HepG2 (cell line): Measurements from ENCODE around the gene NFKB2. TPM values are rescaled to one million over a fixed set of nuclear protein-coding genes. Genes with fewer than 3 reads are reported as not detected.
A peak's percentile ranks its signal among the peaks of the same experiment; 100 is the strongest.

ENCODE experiments used
- ATAC-seq: fragments of 200-7000 bp; cut with Tn5 transposase; 3 replicates; pipeline ENCODE4 v1.9.1; 2020; ENCODE audit warnings: mild to moderate bottlenecking, moderate library complexity
- BruUV-seq: library from RNA; stranded (reverse); fragments of 400-500 nt; replicated peaks from 2 replicates; lab custom pipeline; 2021; lab: Mats Ljungman, UMichigan
- CTCF ChIA-PET: fragments of 300-600 bp; formaldehyde crosslinking; extraction: SDS; loops from one replicate; lab custom pipeline; 2021; ENCODE audit warnings: low total read pairs, inconsistent platforms, low intra/inter-chr PET ratio; lab: Yijun Ruan, JAX
- POLR2A ChIA-PET: fragments of 350-600 bp; sonication (Branson Sonifier 250); formaldehyde crosslinking; loops from one replicate; lab custom pipeline; 2020; ENCODE audit warnings: antibody characterized with exemption, inconsistent platforms; lab: Yijun Ruan, JAX
- DNase-seq: peaks from one replicate; pipeline ENCODE4 v3.0.0-alpha.2; 2015; ENCODE audit warnings: low spot score
- FAIRE-seq: peaks from 3 replicates; lab custom pipeline; 2011; peaks lifted over from hg19 to GRCh38; lab: Jason Lieb, UNC
- H2AFZ ChIP-seq: one replicate; pipeline ENCODE4 v1.6.1; 2011; ENCODE audit warnings: low read length, inconsistent platforms
- H3K27ac ChIP-seq: fragments of 300-600 bp; 3 replicates; pipeline ENCODE4 v1.8.0; 2011; ENCODE audit warnings: mixed run types, mild to moderate bottlenecking, mixed read lengths, low read length, inconsistent platforms; ENCODE audit not compliant: insufficient read depth; ENCODE audit errors: extremely low read length
- H3K27me3 ChIP-seq, 2 experiments: fragments of 200-600 bp in 1 of 2; 2 replicates in 1 of 2; 3 replicates in 1 of 2; pipeline versions ENCODE4 v1.6.0 to v1.8.0; 2011; ENCODE audit warnings: low read length in 2 of 2, mild to moderate bottlenecking in 2 of 2, moderate library complexity in 2 of 2, inconsistent platforms in 1 of 2; ENCODE audit not compliant: insufficient read depth in 2 of 2, control insufficient read depth in 1 of 2
- H3K36me3 ChIP-seq, 2 experiments: fragments of 200-600 bp in 1 of 2; replicated peaks in 1 of 2; 2 replicates in 1 of 2; 3 replicates in 1 of 2; pipeline versions ENCODE4 v1.5.1 to v1.8.0; 2011; ENCODE audit warnings: low read length in 2 of 2, inconsistent platforms in 1 of 2; ENCODE audit not compliant: insufficient read depth in 2 of 2, control insufficient read depth in 1 of 2
- H3K4me1 ChIP-seq: 2 replicates; pipeline ENCODE4 v1.5.1; 2012; ENCODE audit warnings: low read length, inconsistent platforms; ENCODE audit not compliant: insufficient read depth
- H3K4me2 ChIP-seq: 2 replicates; pipeline ENCODE4 v1.6.0; 2011; ENCODE audit warnings: low read depth, low read length, inconsistent platforms
- H3K4me3 ChIP-seq, 3 experiments: fragments of 200-600 bp in 1 of 3; sonication (generic), shearing (Covaris generic) in 1 of 3; replicated peaks in 1 of 3; 2 replicates each; pipeline ENCODE4 v1.5.1; 2011 to 2016; ENCODE audit warnings: low read length in 3 of 3, inconsistent platforms in 2 of 3, low read depth in 2 of 3, mild to moderate bottlenecking in 2 of 3, control low read depth in 1 of 3, mixed read lengths in 1 of 3; ENCODE audit not compliant: insufficient read depth in 1 of 3
- H3K79me2 ChIP-seq: one replicate; pipeline ENCODE4 v1.6.1; 2011; ENCODE audit warnings: low read length, inconsistent platforms; ENCODE audit not compliant: insufficient read depth
- H3K9ac ChIP-seq: 2 replicates; pipeline ENCODE4 v1.6.0; 2011; ENCODE audit warnings: mild to moderate bottlenecking, low read depth, low read length, inconsistent platforms; ENCODE audit not compliant: insufficient read depth
- H3K9me3 ChIP-seq: 2 replicates; pipeline ENCODE4 v1.5.1; 2012; ENCODE audit warnings: mild to moderate bottlenecking, low read length
- H4K20me1 ChIP-seq: 2 replicates; pipeline ENCODE4 v1.6.0; 2011; ENCODE audit warnings: inconsistent platforms, mild to moderate bottlenecking, low read length, moderate library complexity; ENCODE audit not compliant: insufficient read depth
- ASH2L ChIP-seq: fragments of 300-600, 200-600 bp; sonication (generic); IDR thresholded peaks from 2 replicates; pipeline ENCODE4 v1.7.0; 2017; ENCODE audit warnings: low read depth, mild to moderate bottlenecking, moderate library complexity, mixed read lengths, low read length; ENCODE audit not compliant: insufficient read length
- CHD4 ChIP-seq: fragments of 200-600 bp; sonication (generic); IDR thresholded peaks from 2 replicates; pipeline ENCODE4 v1.7.0; 2017; ENCODE audit warnings: mild to moderate bottlenecking, low read length, borderline replicate concordance
- E2F1 ChIP-seq: sonication (generic); formaldehyde crosslinking; IDR thresholded peaks from 2 replicates; pipeline ENCODE4 v1.5.0; 2020; ENCODE audit warnings: missing genetic modification reagents
- GABPA ChIP-seq, 2 experiments: IDR thresholded peaks; 2 replicates each; pipeline ENCODE4 v1.6.1; 2011 to 2016; ENCODE audit warnings: low read depth in 2 of 2, low read length in 1 of 2, missing biosample characterization in 1 of 2, missing genetic modification characterization in 1 of 2
- GPBP1L1 ChIP-seq: sonication (generic); formaldehyde crosslinking; IDR thresholded peaks from 2 replicates; pipeline ENCODE4 v1.5.0; 2020; ENCODE audit warnings: mild to moderate bottlenecking, missing genetic modification reagents
- GPN1 ChIP-seq: sonication (generic); formaldehyde crosslinking; IDR thresholded peaks from 2 replicates; pipeline ENCODE4 v1.5.1; 2020; ENCODE audit warnings: missing genetic modification reagents, borderline replicate concordance
- IRF9 ChIP-seq: sonication (generic); formaldehyde crosslinking; IDR thresholded peaks from 2 replicates; pipeline ENCODE4 v1.8.0; 2022; ENCODE audit warnings: missing genetic modification reagents, mild to moderate bottlenecking, borderline replicate concordance
- MYPOP ChIP-seq: sonication (generic); formaldehyde crosslinking; IDR thresholded peaks from 2 replicates; pipeline ENCODE4 v1.8.1; 2023; ENCODE audit warnings: mild to moderate bottlenecking, moderate library complexity, missing genetic modification reagents
- RBFOX2 ChIP-seq: fragments of 200-400 bp; formaldehyde crosslinking; IDR thresholded peaks from 2 replicates; pipeline ENCODE4 v1.6.1; 2017; ENCODE audit warnings: low read depth, mild to moderate bottlenecking, low read length
- SCMH1 ChIP-seq: sonication (generic); formaldehyde crosslinking; IDR thresholded peaks from 2 replicates; pipeline ENCODE4 v1.9.0; 2021; ENCODE audit warnings: missing genetic modification reagents, mild to moderate bottlenecking, borderline replicate concordance
- ZEB1 ChIP-seq: IDR thresholded peaks from 2 replicates; pipeline ENCODE4 v1.6.1; 2012; ENCODE audit warnings: mild to moderate bottlenecking, low read depth, inconsistent platforms; ENCODE audit not compliant: insufficient replicate concordance
- ZNF205 ChIP-seq: IDR thresholded peaks from 2 replicates; pipeline ENCODE4 v1.6.1; 2018; ENCODE audit warnings: missing biosample characterization, missing genetic modification reagents
- ZNF234 ChIP-seq: sonication (generic); formaldehyde crosslinking; conservative IDR thresholded peaks from 2 replicates; pipeline ENCODE4 v1.5.1; 2020; ENCODE audit warnings: mild to moderate bottlenecking, missing genetic modification reagents
- WGBS: methylation state at CpG from one replicate; pipeline ENCODE4 v1.1.6; 2017; ENCODE audit warnings: low lambda C conversion rate; 5-methylcytosine and 5-hydroxymethylcytosine counted together
- in situ Hi-C: cut with HindIII; loops from 2 replicates; pipeline ENCODE4 v1.10.0; 2017; ENCODE audit warnings: low pct_unique_long_range_greater_than_20kb; ENCODE audit not compliant: extremely low pct_ligation_motif_present
- intact Hi-C: fragments of 100-400 bp; cut with micrococcal nuclease; formaldehyde crosslinking; loops from one replicate; pipeline ENCODE4 v1.10.0; 2022; ENCODE audit not compliant: unreplicated experiment
- polyA plus RNA-seq, 8 experiments: library from polyadenylated mRNA; depleted of rRNA in 3 of 8; stranded (reverse) in 7 of 8; unstranded in 1 of 8; fragments of >200 nt; fragmentation: Illumina TruSeq in 4 of 8; extraction: Trizol in 4 of 8; gene quantifications; 2 replicates each; pipeline versions ENCODE4 v1.2.1 to v1.2.3, GENCODE V29; 2011 to 2016; ENCODE audit warnings: low read depth in 4 of 8, missing spikeins in 1 of 8, mixed read lengths in 1 of 8; ENCODE audit not compliant: insufficient read depth in 1 of 8
- total RNA-seq, 5 experiments: library from RNA; depleted of rRNA; stranded (reverse); fragments of >200 nt; fragmentation: Illumina TruSeq; extraction: Trizol; gene quantifications; 2 replicates each; pipeline ENCODE4 v1.2.3, GENCODE V29; 2016; ENCODE audit warnings: low read depth in 1 of 5
- TF ChIP-seq, protein P1 (sequence below): sonication (generic); formaldehyde crosslinking; conservative IDR thresholded peaks from 2 replicates; pipeline ENCODE4 v1.8.0; 2022; ENCODE audit warnings: mild to moderate bottlenecking, moderate library complexity, missing genetic modification reagents

The NFKB2 gene
- total and polyA plus RNA-seq, 2 of the 13 experiments (the other 11 are each of a cell fraction or from before 2014, with no cell fraction given), result 7.7 to 12.5 TPM

- TF ChIP-seq GABPA (IDR thresholded peaks at IDR 0.05; ENCODE audit: low read depth, low read length) (no peak), GABPA (CRISPR knock-in tag; IDR thresholded peaks at IDR 0.05; ENCODE audit: low read depth) (peak; percentile 15; the same call in 1 of the 2 replicates)
These were observed 54.0 kb downstream of the NFKB2 start (continued) for GRCh38 chr10:102449321-102450123.

DNA sequence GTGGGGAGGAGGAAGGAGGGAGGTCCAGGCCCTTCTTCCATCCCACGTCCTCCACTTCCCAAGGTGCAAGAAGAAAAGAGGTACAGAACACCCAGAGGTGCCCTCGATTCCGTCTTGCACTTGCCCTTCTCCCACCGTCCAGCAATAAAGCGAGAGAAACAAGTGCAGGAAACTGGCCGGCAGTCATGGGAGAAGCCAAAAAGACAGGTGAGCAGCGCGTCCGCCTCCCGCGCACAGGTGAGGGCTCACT lies 54.5 kb downstream of the NFKB2 start:
- in situ Hi-C loops (no loop called here), intact Hi-C loops (no loop called here)
- ATAC-seq (no peak), FAIRE-seq (no peak), DNase-seq (no peak)
- no peaks in the 10 kb centered on the region; a peak in 1 of 5 replicates for H3K27me3 ChIP-seq
- H3K9ac ChIP-seq, result peak overlapping the region; percentile 88
- H3K4me2 ChIP-seq, result peak overlapping the region; percentile 96
- 3% methylated on average over 6 of the region's 11 CpGs for WGBS
- POLR2A ChIA-PET, result interaction anchor here (0.6 to 6.2 kb wide), 13 partner anchors 9 to 211 kb away, joined by 3 to 112 read pairs (median 7); partner anchors contain the start of genes ACTR1A, CUEDC2, FBXL15 and NFKB2
- no peaks in the 10 kb centered on the region for H3K9me3 ChIP-seq
- H3K36me3 ChIP-seq, result peaks cover 1 to 4% of the 10 kb centered on the region in 2 experiments; a peak in 3 of 5 replicates
- H3K4me1 ChIP-seq, result peaks cover 28% of the 10 kb centered on the region
- no peaks in the 10 kb centered on the region for H4K20me1 ChIP-seq
- H3K79me2 ChIP-seq, result peaks cover 7% of the 10 kb centered on the region
- BruUV-seq, result TSS peak; percentile 51
- H3K27ac ChIP-seq, result peak overlapping the region; percentile 82
- CTCF ChIA-PET, result no interaction called here
- peak overlapping the region; percentile 57 to 96 (median 64) for H3K4me3 ChIP-seq
- H2AFZ ChIP-seq, result no peak overlapping the region
- TF ChIP-seq GPBP1L1 (CRISPR knock-in tag), result no peak
- no peak for TF ChIP-seq CHD4
- 0 out of 2 replicates have a peak, but pooled peaks have one; percentile 50 for TF ChIP-seq MYPOP (CRISPR knock-in tag)
- TF ChIP-seq SCMH1, result no peak
- 0 out of 2 replicates have a peak, but pooled peaks have one; percentile 2 for TF ChIP-seq E2F1 (CRISPR knock-in tag)
- TF ChIP-seq RBFOX2, result no peak
- 0 out of 2 replicates have a peak, but pooled peaks have one; percentile 28 for TF ChIP-seq ZNF205
- no peak for TF ChIP-seq GPN1 (CRISPR knock-in tag)
- TF ChIP-seq ZNF234 (CRISPR knock-in tag), result 0 out of 2 replicates have a peak, but pooled peaks have one; percentile 51
- TF ChIP-seq ASH2L, result no peak
- TF ChIP-seq IRF9, result no peak
- peak; percentile 94 for TF ChIP-seq ZEB1
- TF ChIP-seq, protein P1, sequence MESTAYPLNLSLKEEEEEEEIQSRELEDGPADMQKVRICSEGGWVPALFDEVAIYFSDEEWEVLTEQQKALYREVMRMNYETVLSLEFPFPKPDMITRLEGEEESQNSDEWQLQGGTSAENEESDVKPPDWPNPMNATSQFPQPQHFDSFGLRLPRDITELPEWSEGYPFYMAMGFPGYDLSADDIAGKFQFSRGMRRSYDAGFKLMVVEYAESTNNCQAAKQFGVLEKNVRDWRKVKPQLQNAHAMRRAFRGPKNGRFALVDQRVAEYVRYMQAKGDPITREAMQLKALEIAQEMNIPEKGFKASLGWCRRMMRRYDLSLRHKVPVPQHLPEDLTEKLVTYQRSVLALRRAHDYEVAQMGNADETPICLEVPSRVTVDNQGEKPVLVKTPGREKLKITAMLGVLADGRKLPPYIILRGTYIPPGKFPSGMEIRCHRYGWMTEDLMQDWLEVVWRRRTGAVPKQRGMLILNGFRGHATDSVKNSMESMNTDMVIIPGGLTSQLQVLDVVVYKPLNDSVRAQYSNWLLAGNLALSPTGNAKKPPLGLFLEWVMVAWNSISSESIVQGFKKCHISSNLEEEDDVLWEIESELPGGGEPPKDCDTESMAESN (CRISPR knock-in tag), result no peak
